SK-N-SH (cell line): ENCODE results near the gene PGS1. TPM values are rescaled to one million over a fixed set of nuclear protein-coding genes. Genes with fewer than 3 reads are reported as not detected.

Source experiments
- CTCF ChIA-PET: fragments of 300-600, 350-600 bp; formaldehyde crosslinking; extraction: SDS; loops from one replicate; lab custom pipeline; 2021; lab: Yijun Ruan, JAX
- POLR2A ChIA-PET: fragments of 350-600 bp; sonication (Branson Sonifier 250); formaldehyde crosslinking; extraction: SDS; loops from one replicate; lab custom pipeline; 2020; ENCODE audit warnings: antibody characterized with exemption, inconsistent platforms; lab: Yijun Ruan, JAX
- DNase-seq: peaks from one replicate; pipeline ENCODE4 v3.0.0; 2012
- H2AFZ ChIP-seq: fragments of 200-600 bp; sonication (generic); 2 replicates; pipeline ENCODE4 v1.8.1; 2016; ENCODE audit warnings: antibody characterized with exemption, mild to moderate bottlenecking, low read depth
- H3F3A ChIP-seq: fragments of 200-600 bp; sonication (generic); replicated peaks from 2 replicates; pipeline ENCODE3; 2016; ENCODE audit warnings: antibody characterized with exemption, mild to moderate bottlenecking; ENCODE audit not compliant: insufficient read depth
- H3K27ac ChIP-seq, 2 experiments: fragments of 200-500 bp in 1 of 2; fragments of 200-600 bp in 1 of 2; sonication (Bioruptor generic) in 1 of 2; sonication (generic), shearing (Covaris generic) in 1 of 2; 2 replicates each; pipeline versions ENCODE4 v1.5.1 to v1.6.1; 2014 to 2016; ENCODE audit warnings: low read depth in 2 of 2, inconsistent platforms in 1 of 2, low read length in 1 of 2, mild to moderate bottlenecking in 1 of 2, mixed read lengths in 1 of 2
- H3K27me3 ChIP-seq: fragments of 200-600 bp; sonication (generic), shearing (Covaris generic); 2 replicates; pipeline ENCODE4 v1.6.1; 2016; ENCODE audit warnings: mixed run types; ENCODE audit not compliant: insufficient read depth
- H3K36me3 ChIP-seq, 2 experiments: fragments of 200-500 bp in 1 of 2; fragments of 200-600 bp in 1 of 2; sonication (Bioruptor generic) in 1 of 2; sonication (generic) in 1 of 2; replicated peaks in 1 of 2; 2 replicates each; pipeline versions ENCODE3 to v1.5.1; 2014 to 2016; ENCODE audit warnings: low read length in 1 of 2, mild to moderate bottlenecking in 1 of 2; ENCODE audit not compliant: insufficient read depth in 2 of 2, control insufficient read depth in 1 of 2
- H3K4me1 ChIP-seq, 2 experiments: fragments of 200-500 bp in 1 of 2; fragments of 200-600 bp in 1 of 2; sonication (Bioruptor generic) in 1 of 2; sonication (generic), shearing (Covaris generic) in 1 of 2; 2 replicates each; pipeline versions ENCODE4 v1.5.1 to v1.6.1; 2014 to 2016; ENCODE audit warnings: low read depth in 1 of 2, low read length in 1 of 2, mixed run types in 1 of 2; ENCODE audit not compliant: insufficient read depth in 2 of 2, control insufficient read depth in 1 of 2
- H3K4me2 ChIP-seq: fragments of 200-600 bp; sonication (generic), shearing (Covaris generic); 2 replicates; pipeline ENCODE4 v1.6.1; 2017; ENCODE audit warnings: mixed run types
- H3K4me3 ChIP-seq, 2 experiments: fragments of 200-500 bp in 1 of 2; fragments of 200-600 bp in 1 of 2; sonication (Bioruptor generic) in 1 of 2; sonication (generic), shearing (Covaris generic) in 1 of 2; 2 replicates each; pipeline versions ENCODE4 v1.5.1 to v1.8.1; 2014 to 2016; ENCODE audit warnings: low read depth in 2 of 2, inconsistent platforms in 1 of 2, low read length in 1 of 2, mild to moderate bottlenecking in 1 of 2, mixed read lengths in 1 of 2, moderate library complexity in 1 of 2
- H3K79me2 ChIP-seq: fragments of 200-600 bp; sonication (generic); 2 replicates; pipeline ENCODE4 v1.8.1; 2017; ENCODE audit warnings: mild to moderate bottlenecking; ENCODE audit not compliant: insufficient read depth
- H3K9ac ChIP-seq: fragments of 200-600 bp; sonication (generic); 2 replicates; pipeline ENCODE4 v1.6.1; 2017; ENCODE audit warnings: mixed run types
- H3K9me2 ChIP-seq: fragments of 200-600 bp; sonication (generic); 2 replicates; pipeline ENCODE4 v1.6.1; 2017; ENCODE audit warnings: mixed run types
- H3K9me3 ChIP-seq: fragments of 200-600 bp; sonication (generic); 2 replicates; pipeline ENCODE4 v1.6.1; 2017; ENCODE audit warnings: mixed run types, mild to moderate bottlenecking, moderate library complexity
- H4K20me1 ChIP-seq: fragments of 200-600 bp; sonication (generic); 2 replicates; pipeline ENCODE4 v1.6.1; 2017; ENCODE audit warnings: mild to moderate bottlenecking, mixed run types; ENCODE audit not compliant: insufficient read depth
- EP300 ChIP-seq, 2 experiments: IDR thresholded peaks; 2 replicates each; pipeline versions ENCODE4 v1.4.0 to v1.6.1; 2012; ENCODE audit warnings: borderline replicate concordance in 1 of 2, low read depth in 1 of 2, low read length in 1 of 2
- FOXM1 ChIP-seq: IDR thresholded peaks from 2 replicates; pipeline ENCODE4 v1.4.0; 2012; ENCODE audit warnings: low read depth, mild to moderate bottlenecking
- MEF2A ChIP-seq: IDR thresholded peaks from 2 replicates; pipeline ENCODE4 v1.4.0; 2012; ENCODE audit warnings: low read depth, borderline replicate concordance
- MXI1 ChIP-seq: IDR thresholded peaks from 2 replicates; pipeline ENCODE4 v1.6.1; 2012; ENCODE audit warnings: mild to moderate bottlenecking, low read depth, low read length, improper control_type of control experiment
- NFIC ChIP-seq: IDR thresholded peaks from 2 replicates; pipeline ENCODE4 v1.4.0; 2012; ENCODE audit warnings: borderline replicate concordance
- NRF1 ChIP-seq: IDR thresholded peaks from 2 replicates; pipeline ENCODE4 v1.6.1; 2012; ENCODE audit warnings: low read depth, mild to moderate bottlenecking, low read length
- PBX3 ChIP-seq: IDR thresholded peaks from 2 replicates; pipeline ENCODE4; 2012
- RCOR1 ChIP-seq: fragments of 150-350 bp; IDR thresholded peaks from 2 replicates; pipeline ENCODE4 v1.6.1; 2017; ENCODE audit warnings: antibody characterized with exemption, low read length
- RXRA ChIP-seq: IDR thresholded peaks from 2 replicates; pipeline ENCODE4 v1.4.0; 2012; ENCODE audit warnings: low read depth, mild to moderate bottlenecking, borderline replicate concordance
- SMC3 ChIP-seq: IDR thresholded peaks from 2 replicates; pipeline ENCODE4 v1.6.1; 2012; ENCODE audit warnings: low read depth, low read length, improper control_type of control experiment
- USF1 ChIP-seq: IDR thresholded peaks from 2 replicates; pipeline ENCODE4 v1.4.0; 2012; ENCODE audit warnings: low read depth, borderline replicate concordance
- ZBTB33 ChIP-seq: IDR thresholded peaks from 2 replicates; pipeline ENCODE4 v1.4.0; 2012; ENCODE audit warnings: low read depth, borderline replicate concordance
- WGBS: methylation state at CpG from one replicate; pipeline ENCODE4 v1.1.6; 2017; ENCODE audit warnings: low lambda C conversion rate; 5-methylcytosine and 5-hydroxymethylcytosine counted together
- polyA plus RNA-seq, 3 experiments: library from polyadenylated mRNA; depleted of rRNA; stranded (reverse); fragments of >200 nt; gene quantifications; 2 replicates each; pipeline ENCODE4 v1.2.3, GENCODE V29; 2012

PGS1 gene
- polyA plus RNA-seq, 1 of the 3 experiments (the other 2 are of a cell fraction) = 88.4 TPM

- TF ChIP-seq PBX3 (no peak), NRF1 (no peak), RCOR1 (no peak), FOXM1 (no peak)
These were observed 88.6 kb downstream of the PGS1 start (continued) for GRCh38 chr17:78466786-78467715.

- ChIA-PET POLR2A (no interaction called here), CTCF (no interaction called here)
- no peaks in the 10 kb centered on the region for H3K9me3 ChIP-seq
- no peaks in the 10 kb centered on the region for H3K79me2 ChIP-seq
- no peak overlapping the region for H2AFZ ChIP-seq
- no peak for DNase-seq
- no peaks in the 10 kb centered on the region for H4K20me1 ChIP-seq
- H3K27ac ChIP-seq = no peak overlapping the region
- H3K4me1 ChIP-seq = peaks cover 0 to 3% of the 10 kb centered on the region in 2 experiments; a peak in 1 of 4 replicates
- 67% methylated on average over 12 of the region's 12 CpGs for WGBS
- H3K36me3 ChIP-seq = no peaks in the 10 kb centered on the region
- no peak overlapping the region for H3K4me3 ChIP-seq
- no peak for TF ChIP-seq SMC3
- TF ChIP-seq NFIC = no peak
- TF ChIP-seq USF1 = no peak
- no peak for TF ChIP-seq ZBTB33
- TF ChIP-seq MXI1 = no peak
- TF ChIP-seq NRF1 = no peak
- TF ChIP-seq RXRA = no peak
- no peak for TF ChIP-seq MEF2A
- no peak for TF ChIP-seq EP300 (IDR thresholded peaks at IDR 0.05; ENCODE audit: borderline replicate concordance in 1 of 2, low read depth in 1 of 2, low read length in 1 of 2)
- H3K4me2 ChIP-seq = no peak overlapping the region
- H3K9me2 ChIP-seq = no peaks in the 10 kb centered on the region
- no peaks in the 10 kb centered on the region for H3F3A ChIP-seq
- H3K9ac ChIP-seq = no peak overlapping the region
- H3K27me3 ChIP-seq = 0 out of 2 replicates have a peak, but pooled peaks cover 1% of the 10 kb centered on the region
These were observed 89.9 kb downstream of the PGS1 start for GRCh38 chr17:78468366-78468765.
